ENCODE data around the gene PLA2G2C. TPM values are rescaled to one million over a fixed set of nuclear protein-coding genes. Genes with fewer than 3 reads are reported as not detected.

PLA2G2C gene
- total and polyA plus RNA-seq, 2 of the 13 experiments (the other 11 are each of a cell fraction or from before 2014, with no cell fraction given): not detected

DNA sequence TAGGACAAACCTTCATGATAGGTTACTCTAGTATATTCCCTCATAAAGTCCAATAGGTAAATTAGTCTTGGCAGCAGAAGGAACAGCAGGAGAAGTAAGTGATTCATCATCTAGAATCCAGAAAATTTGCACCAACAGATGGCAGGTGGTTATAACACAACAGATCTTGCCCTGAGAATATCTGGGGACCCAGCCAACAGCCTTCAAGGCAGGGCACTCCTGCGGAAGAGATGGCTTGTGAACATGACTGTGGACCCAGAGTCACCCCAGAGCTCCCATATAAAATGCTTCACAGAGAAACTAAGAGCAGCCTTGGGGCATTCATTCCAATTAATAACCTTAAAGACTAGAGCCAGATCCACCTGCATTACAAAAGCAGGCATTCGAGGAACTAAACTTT is 7.9 kb upstream of the PLA2G2C start:
- H3K4me1 ChIP-seq (ENCODE audit: insufficient read depth, low read length): peaks cover 5% of the 10 kb centered on the region; the same call in 1 of the 2 replicates
- no peak for DNase-seq (ENCODE audit: low spot score)
- no peak for FAIRE-seq
- no peak overlapping the region for H2AFZ ChIP-seq (ENCODE audit: low read length)
- no peak for ATAC-seq
- no peak overlapping the region for H3K4me2 ChIP-seq (ENCODE audit: low read depth, low read length)
- no peaks in the 10 kb centered on the region for H3K79me2 ChIP-seq (ENCODE audit: insufficient read depth, low read length)
- H3K27ac ChIP-seq (ENCODE audit: extremely low read length, insufficient read depth, low read length): no peak overlapping the region
- ChIA-PET POLR2A (no interaction called here), CTCF (ENCODE audit: low intra/inter-chr PET ratio, low total read pairs) (interaction anchor here (1.5 to 2.1 kb wide), 2 partner anchors 220 to 276 kb away, joined by 11 to 32 read pairs; no protein-coding TSS in a partner anchor)
- 24% methylated on average over 2 of the region's 2 CpGs for WGBS (ENCODE audit: low lambda C conversion rate)
- peaks cover 0 to 28% of the 10 kb centered on the region in 2 experiments; a peak in 4 of 5 replicates for H3K27me3 ChIP-seq (ENCODE audit: control insufficient read depth in 1 of 2, insufficient read depth in 2 of 2, low read length in 2 of 2)
- no peaks in the 10 kb centered on the region for H4K20me1 ChIP-seq (ENCODE audit: insufficient read depth, low read length)
- in situ Hi-C loops (cut with HindIII; ENCODE audit: extremely low pct_ligation_motif_present, low pct_unique_long_range_greater_than_20kb): loop anchor here (10.0 kb wide), 1 partner anchor 219 kb away; the partner anchor contains the start of gene PLA2G2A
- no peak for TF ChIP-seq NKX3-1 (CRISPR knock-in tag; IDR thresholded peaks at IDR 0.05)
- TF ChIP-seq ZKSCAN8 (CRISPR knock-in tag; IDR thresholded peaks at IDR 0.05; ENCODE audit: borderline replicate concordance): no peak
- TF ChIP-seq, protein P1, sequence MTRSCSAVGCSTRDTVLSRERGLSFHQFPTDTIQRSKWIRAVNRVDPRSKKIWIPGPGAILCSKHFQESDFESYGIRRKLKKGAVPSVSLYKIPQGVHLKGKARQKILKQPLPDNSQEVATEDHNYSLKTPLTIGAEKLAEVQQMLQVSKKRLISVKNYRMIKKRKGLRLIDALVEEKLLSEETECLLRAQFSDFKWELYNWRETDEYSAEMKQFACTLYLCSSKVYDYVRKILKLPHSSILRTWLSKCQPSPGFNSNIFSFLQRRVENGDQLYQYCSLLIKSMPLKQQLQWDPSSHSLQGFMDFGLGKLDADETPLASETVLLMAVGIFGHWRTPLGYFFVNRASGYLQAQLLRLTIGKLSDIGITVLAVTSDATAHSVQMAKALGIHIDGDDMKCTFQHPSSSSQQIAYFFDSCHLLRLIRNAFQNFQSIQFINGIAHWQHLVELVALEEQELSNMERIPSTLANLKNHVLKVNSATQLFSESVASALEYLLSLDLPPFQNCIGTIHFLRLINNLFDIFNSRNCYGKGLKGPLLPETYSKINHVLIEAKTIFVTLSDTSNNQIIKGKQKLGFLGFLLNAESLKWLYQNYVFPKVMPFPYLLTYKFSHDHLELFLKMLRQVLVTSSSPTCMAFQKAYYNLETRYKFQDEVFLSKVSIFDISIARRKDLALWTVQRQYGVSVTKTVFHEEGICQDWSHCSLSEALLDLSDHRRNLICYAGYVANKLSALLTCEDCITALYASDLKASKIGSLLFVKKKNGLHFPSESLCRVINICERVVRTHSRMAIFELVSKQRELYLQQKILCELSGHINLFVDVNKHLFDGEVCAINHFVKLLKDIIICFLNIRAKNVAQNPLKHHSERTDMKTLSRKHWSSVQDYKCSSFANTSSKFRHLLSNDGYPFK (CRISPR knock-in tag; IDR thresholded peaks at IDR 0.05; ENCODE audit: borderline replicate concordance): no peak
- TF ChIP-seq, protein P2, sequence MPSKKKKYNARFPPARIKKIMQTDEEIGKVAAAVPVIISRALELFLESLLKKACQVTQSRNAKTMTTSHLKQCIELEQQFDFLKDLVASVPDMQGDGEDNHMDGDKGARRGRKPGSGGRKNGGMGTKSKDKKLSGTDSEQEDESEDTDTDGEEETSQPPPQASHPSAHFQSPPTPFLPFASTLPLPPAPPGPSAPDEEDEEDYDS (CRISPR knock-in tag; IDR thresholded peaks at IDR 0.05): no peak
- no peak for TF ChIP-seq ESRRA (CRISPR knock-in tag; IDR thresholded peaks at IDR 0.05; ENCODE audit: low read depth)
- TF ChIP-seq, protein P3, sequence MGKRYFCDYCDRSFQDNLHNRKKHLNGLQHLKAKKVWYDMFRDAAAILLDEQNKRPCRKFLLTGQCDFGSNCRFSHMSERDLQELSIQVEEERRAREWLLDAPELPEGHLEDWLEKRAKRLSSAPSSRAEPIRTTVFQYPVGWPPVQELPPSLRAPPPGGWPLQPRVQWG (CRISPR knock-in tag; IDR thresholded peaks at IDR 0.05; ENCODE audit: borderline replicate concordance, low read depth): no peak
- TF ChIP-seq ZNF343 (CRISPR knock-in tag; IDR thresholded peaks at IDR 0.05): no peak
- TF ChIP-seq RBFOX2 (IDR thresholded peaks at IDR 0.05; ENCODE audit: low read depth, low read length): no peak
- TF ChIP-seq LCORL (IDR thresholded peaks at IDR 0.05): no peak
- TF ChIP-seq LCORL (CRISPR knock-in tag; IDR thresholded peaks at IDR 0.05): no peak
- TF ChIP-seq PRMT3 (CRISPR knock-in tag; IDR thresholded peaks at IDR 0.05; ENCODE audit: borderline replicate concordance, low read depth): no peak
- TF ChIP-seq TBX3 (IDR thresholded peaks at IDR 0.05; ENCODE audit: borderline replicate concordance): no peak
- TF ChIP-seq TBL1XR1 (IDR thresholded peaks at IDR 0.05; ENCODE audit: borderline replicate concordance, low read length, partially characterized antibody): no peak
- no peak for TF ChIP-seq SIX1 (CRISPR knock-in tag; IDR thresholded peaks at IDR 0.05; ENCODE audit: borderline replicate concordance)
- no peak for TF ChIP-seq SOX5 (CRISPR knock-in tag; IDR thresholded peaks at IDR 0.05; ENCODE audit: borderline replicate concordance)
- no peak for TF ChIP-seq ZMYM2 (CRISPR knock-in tag; IDR thresholded peaks at IDR 0.05)
- intact Hi-C loops (cut with micrococcal nuclease; ENCODE audit: unreplicated experiment): no loop called here
- no TSS peak for BruUV-seq (replicated peaks)
- H3K9ac ChIP-seq (ENCODE audit: insufficient read depth, low read depth, low read length): no peak overlapping the region
- H3K9me3 ChIP-seq (ENCODE audit: low read length): no peaks in the 10 kb centered on the region
- no peaks in the 10 kb centered on the region for H3K36me3 ChIP-seq (replicated peaks in 1 of 2; ENCODE audit: control insufficient read depth in 1 of 2, insufficient read depth in 2 of 2, low read length in 2 of 2)
- H3K4me3 ChIP-seq (replicated peaks in 1 of 3; ENCODE audit: insufficient read depth in 1 of 3, low read depth in 2 of 3, low read length in 3 of 3): no peak overlapping the region

Measured in HepG2 (cell line).